Stimulated activated CD4-positive, alpha-beta T cell treated with anti-CD3 and anti-CD28 coated beads, Interleukin-12 subunit alpha, Interleukin-12 subunit beta, amount 100 ng/mL, for 4 hours (primary cell): ENCODE results near the gene LARGE1.

ENCODE experiments used
- DNase-seq: peaks from one replicate; pipeline ENCODE4 v3.0.0-alpha.2; 2020

LARGE1 gene

DNA sequence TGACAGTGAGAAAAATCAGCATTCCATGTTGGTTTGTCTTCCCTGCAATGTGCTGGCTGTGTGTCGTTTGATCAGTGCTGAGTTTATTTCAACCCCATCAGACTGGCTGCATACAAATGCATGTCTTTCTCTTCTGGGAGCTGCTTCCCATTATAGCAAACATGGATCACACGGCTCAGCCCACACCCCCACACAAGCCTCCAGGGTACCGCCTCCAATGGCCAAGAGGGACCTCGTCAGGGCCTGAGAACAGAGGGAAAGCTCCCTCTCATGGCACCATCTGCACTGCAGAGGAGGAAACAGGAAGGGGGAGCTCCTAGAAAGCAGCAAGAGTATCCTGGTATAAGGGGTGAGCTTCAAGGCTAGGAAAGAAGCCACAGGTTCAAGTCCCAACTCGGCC, 214.2 kb downstream of the LARGE1 start:
- no peak for DNase-seq

DNA sequence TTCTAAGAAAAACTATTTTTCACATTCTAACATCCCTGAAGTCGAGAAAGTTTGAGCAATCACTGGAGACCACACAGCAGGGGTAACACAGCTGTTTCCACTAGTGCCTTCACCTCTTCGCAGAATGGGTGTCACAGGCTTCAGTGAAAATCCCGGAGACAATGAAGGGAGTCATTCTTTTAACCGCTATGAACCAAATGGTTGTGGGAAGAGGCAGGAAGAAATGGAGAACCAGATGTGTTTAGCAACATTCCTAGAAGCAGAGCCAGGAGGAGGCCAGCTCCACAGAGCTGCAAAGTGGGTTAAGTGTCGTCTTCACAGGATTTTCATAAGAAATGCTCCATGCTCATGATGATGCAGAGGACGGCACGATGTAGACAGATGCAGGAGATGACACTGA, 221.1 kb downstream of the LARGE1 start:
- DNase-seq: no peak

DNA sequence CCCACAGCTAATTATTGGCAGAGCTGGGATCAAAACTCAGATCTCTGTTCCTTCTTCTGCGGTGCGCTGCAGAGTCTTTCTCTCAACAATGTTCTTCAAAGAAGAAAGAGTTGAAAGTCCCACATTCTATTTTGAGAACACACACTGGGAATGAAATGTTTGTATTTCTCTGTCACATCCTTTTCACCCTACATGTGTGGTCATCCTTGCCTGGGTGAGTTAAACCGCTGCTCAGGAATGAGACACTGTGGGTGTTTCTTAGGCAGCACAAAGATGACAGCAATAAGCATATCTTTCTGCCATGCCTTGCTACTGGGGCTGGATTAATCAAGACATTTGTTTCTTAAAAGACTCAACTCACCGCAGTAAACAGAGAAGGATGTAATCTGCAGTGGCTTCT, 222.6 kb downstream of the LARGE1 start:
- no peak for DNase-seq

DNA sequence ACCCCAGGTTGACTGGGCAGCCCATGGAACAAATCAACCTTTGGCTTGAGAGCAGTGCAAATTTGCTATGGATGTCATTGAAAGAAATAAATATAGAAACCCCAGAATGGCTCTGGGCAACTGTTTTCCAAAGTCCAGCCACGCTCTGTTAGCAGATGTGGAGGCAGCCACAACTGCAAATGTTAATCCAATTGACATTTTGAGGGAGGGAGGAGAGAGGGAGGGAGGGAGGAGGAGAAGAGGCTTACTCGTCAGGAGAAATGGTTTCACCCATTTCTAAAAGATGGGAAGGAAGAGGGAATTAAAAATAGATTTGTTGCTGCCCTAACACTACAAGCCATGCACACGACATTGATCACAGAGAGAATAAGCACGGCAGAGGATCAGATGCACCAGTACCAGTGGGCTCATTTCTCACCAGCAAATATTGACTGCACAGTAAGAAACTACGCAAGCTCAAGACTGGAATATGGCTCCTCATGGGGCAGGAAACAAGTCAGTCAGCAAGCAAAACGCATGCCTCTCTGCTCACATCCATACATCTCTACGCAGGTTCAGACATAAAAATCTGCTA, 229.1 kb downstream of the LARGE1 start:
- no peak for DNase-seq

DNA sequence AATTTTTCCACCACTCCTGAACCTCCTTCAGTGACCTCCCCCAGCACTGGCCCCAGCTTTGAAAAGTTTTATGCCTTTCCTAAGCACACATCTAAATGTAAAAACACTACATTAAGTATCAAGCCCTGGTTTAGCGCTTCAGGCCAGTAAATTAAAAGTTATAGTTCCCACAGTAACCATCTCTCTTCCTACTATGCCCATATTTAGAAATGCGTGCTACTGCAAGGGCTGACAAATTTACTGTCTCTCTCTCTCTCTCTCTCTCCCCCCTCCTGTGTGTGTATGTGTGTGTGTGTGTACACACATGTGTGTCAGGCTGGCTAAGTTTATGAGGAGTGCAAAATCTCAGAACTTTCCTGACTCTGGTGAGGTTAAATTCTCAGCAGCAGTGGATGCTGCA, 231.4 kb downstream of the LARGE1 start:
- no peak for DNase-seq

DNA sequence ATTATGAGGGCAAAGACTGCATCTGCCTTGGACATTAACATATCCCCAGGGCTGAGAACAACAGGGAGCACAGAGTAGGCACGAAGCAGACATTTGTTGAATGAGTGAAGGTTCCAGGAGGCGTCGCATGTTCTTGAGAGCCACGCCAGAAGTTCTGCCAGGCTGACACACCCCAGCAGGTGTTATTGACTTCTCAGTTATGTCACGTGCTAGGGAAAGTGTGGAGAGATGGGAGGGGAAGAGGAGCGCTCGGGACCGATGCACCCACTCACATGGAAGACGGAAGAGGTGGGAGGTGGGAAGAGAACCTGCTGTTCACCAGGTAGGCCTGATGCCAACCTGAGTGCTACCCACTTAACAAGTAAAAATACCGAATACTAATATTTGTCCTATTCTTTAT, 232.8 kb downstream of the LARGE1 start:
- no peak for DNase-seq

DNA sequence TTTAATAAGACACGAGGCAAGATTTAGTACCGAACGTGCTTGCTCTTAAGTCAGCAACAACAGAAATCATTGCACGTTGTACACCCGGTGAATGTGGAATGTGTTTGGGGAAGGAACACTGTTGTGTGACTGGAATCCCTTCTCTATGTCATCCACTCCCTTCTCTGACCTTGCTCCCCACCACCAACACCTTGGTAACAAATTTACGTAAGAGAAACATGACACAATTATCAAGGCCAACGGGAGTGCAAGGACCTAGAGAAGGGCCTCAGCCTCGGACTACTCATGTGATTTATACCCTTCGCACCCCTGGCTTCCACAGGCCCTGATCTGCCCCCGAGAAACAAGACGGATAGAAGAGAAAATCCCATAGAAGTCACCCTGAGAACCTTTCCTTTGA, 236.2 kb downstream of the LARGE1 start:
- no peak for DNase-seq

DNA sequence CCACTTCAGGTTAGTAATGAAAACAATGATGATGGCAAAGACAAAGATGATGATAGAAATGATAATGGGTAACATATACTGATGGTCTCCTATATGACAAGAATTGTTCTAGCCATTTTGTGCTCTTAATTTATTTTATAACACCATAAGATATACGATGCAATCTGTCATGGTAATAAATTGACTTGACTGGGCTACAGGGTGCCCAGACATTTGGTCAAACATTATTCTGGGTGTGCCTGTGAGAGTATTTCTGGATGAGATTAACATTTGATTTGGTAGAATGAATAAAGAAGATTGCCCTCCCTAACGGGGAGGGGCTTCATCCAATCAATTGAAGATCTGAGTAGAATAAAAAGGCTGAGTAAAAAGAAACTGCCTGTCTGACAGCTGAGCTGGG, 237.3 kb downstream of the LARGE1 start:
- DNase-seq: no peak

DNA sequence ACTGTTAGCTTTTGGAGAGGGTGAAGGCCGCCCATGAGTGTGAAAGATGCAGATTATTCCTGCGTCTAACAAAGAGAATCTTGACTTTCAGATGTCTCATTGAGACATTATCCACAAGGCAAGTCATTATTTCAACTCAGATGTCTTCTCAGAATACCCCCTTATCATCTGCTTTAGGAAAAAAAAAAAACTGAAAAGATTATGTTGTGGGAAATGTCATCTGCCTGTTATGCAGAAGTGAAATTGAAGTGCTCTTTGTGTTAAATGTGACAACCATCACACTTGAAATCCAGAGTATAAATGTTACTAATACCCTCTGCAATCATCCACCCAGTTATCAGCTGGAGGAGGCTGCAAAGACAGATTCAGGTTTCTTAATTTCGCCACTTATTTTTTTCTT, 239.6 kb downstream of the LARGE1 start:
- DNase-seq: no peak

DNA sequence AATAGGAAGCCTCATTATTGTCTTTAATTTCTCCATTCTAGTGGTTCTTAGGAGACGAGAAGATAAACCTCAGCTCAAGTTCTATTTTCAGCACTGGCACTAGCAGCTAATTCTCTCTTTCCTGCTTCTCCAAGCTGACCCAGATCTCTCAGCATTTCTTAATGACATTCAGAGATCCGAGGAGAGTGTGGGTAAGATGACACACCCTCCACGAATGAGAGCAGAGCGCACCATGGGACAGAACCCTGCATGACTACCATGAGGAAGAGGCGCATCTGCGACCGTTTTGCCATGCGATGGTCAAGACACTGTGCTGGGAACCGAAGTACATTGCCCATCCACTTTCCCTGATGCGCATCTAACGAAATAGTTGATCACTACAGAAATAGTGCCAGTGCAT, 241.8 kb downstream of the LARGE1 start:
- no peak for DNase-seq

DNA sequence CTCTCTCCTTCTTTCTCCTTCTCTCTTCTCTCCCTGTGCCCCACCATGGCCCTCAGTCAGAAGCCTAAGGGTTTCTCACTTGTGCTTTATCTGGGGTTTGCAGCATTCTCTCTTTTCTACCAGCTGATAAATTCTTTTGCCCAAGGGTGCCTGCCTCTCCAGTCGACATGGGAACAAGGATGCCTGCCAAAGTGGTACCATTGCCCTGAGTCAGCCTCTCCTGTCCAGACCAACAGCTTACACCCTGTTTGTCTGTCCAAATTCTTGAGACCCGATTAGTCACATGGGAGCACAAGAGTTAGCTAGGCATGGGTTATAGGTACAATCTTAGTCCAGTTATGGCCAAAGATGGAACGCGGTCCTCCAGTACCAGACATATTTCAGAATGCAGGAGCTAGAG, 242.7 kb downstream of the LARGE1 start:
- DNase-seq: no peak

DNA sequence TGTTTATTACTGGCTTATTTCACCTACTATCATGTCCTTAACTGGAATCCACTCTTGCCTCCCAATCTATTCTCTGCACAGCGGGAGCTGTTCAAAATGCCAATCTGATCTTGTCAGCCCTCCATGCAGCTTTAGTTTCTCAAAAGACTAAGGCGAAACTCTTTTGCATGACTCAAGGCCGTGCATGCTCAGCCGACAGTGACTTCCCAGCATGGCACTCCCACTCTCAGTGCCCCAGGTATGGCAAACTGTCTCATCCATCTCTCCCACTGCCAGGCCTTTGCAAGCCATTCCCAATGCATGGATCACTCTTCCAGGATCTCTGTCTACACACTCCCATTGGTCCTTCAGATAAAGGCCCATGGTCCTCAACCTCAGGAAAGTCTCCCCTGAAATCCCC, 245.9 kb downstream of the LARGE1 start:
- DNase-seq: no peak

DNA sequence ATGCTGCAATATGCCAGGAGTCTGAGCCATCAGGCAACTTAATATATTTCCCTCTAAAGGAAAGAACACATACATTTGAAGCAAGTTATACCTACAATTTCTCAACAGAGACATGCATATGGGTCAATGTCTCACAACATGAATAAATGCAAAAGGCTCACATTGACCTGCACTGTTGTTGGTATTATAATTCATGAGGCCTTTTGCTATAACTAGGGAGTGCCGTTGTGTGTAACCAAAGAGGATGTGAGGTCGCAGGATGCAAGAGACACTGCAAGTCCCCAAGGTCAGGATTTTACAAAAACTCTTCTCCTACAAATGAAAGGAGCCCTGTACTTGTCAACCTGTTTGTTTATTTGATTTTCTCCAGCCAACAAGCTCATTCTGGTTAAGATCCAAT, 250.5 kb downstream of the LARGE1 start:
- DNase-seq: no peak

DNA sequence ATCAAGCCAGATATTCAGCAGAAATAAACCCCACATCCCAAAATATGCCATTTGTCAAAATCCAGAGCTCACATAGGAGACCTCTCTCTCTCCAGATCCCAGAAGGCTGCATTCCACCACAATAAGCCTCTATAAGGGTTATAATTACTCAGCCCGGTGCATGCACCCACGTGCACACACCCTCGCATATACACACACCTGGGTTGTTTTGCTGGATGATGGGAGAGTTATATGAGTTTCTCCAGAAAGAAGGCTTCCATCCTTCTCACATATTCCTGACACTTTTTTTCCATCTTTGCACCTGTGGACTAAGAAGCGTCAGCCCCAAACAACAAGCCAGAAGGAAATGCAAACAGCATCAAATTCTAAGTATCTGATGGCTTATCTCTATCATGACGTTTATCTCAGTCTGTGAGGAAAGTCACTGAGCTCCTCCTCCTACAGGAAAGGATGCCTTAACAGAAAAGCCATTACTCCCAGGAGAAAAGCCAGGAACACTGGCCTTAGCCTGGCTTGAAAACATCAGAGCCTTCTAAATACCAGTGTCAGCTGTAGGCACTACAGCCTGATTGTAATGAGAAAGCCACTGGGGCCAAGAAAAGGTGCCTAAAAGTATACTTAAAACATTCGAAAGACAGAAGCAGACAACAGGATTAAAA, 253.2 kb downstream of the LARGE1 start:
- no peak for DNase-seq

DNA sequence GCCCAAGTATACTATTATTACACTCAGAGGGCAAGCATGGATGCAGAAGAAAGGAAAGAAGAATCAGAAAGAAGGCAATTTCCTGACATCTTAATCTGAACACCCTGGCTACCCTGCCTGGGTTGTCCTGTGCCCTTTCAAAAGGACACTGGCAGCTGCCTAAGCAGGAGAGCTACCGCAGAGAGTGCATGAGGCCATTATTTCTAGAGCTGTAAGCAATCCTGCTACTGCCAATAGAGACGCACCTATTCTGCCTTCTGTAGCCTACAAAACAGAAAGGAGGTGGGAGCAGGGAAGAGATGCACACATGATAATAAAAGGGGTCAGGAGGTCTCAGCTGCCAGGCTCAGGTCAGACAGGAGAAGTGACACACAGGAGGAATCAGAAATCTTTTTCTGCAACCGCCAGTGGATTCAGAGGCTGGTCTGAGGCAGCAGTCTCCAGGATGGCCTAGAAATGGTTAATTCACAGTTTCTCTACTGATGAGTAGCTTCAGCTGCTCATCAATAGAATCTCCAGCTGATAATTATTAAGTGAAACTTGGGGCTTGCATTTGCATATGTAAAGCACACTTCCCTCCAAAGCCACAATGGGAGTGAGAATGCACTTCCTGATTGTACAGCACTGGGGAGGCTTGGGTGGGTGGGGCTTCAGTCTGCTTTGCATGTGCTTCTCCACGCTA, 253.9 kb downstream of the LARGE1 start:
- DNase-seq: no peak

DNA sequence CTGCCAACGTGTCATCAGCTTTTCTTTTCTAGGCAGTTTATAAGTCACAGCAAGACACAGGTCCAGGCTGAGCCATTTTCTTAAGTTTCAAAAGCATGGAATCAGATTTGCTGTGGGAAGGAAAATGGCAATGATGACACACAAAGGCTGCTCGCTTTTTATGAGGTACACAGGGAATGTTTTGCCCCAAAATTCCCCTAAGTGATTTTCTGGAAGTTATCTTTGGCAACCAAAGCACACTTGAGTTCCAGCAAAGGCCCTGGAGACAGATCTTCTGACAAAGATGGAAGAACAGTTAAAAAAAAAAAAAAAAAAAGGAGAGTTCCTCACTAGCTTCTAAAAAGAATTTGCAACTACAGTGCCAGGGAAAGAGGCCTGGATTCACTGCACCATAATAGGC, 260.8 kb downstream of the LARGE1 start:
- no peak for DNase-seq

DNA sequence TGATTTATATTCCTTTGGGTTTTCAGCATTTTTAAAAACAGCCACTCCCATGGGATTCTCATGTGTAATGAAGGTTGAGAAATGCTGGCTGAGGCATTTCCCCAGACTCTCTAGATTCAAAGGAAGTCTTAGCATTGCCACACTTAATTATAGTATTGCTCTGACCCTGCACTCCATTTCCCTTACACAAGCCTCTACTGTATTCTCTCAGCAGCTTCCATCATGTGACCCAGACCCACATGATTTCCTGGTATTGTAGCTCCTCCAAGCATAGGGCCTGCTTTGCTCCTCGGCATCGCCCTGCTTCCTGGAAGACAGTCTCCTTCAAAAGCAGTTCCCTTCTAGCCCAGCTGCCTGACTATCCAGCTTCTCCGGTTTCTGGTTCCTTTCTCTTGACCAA, 261.5 kb downstream of the LARGE1 start:
- DNase-seq: no peak

DNA sequence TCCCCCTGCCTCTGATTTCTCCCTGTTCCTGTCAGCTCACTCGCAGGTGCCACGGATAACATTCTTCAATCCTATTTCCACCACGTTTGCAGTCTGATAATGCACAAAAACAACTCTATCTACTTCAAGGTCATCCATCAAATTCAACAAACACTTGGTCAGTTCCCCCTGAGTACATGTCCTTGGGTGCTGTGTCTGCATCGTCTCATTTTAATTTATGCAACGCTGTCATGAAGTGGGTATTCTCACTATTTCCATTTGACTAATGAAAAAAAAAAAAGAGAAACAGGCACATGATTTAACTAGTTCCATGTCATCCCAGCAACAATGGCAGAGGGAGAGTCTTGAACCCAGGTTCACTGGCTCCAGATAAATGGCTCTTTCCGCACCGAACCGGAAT, 262.6 kb downstream of the LARGE1 start:
- DNase-seq: no peak

DNA sequence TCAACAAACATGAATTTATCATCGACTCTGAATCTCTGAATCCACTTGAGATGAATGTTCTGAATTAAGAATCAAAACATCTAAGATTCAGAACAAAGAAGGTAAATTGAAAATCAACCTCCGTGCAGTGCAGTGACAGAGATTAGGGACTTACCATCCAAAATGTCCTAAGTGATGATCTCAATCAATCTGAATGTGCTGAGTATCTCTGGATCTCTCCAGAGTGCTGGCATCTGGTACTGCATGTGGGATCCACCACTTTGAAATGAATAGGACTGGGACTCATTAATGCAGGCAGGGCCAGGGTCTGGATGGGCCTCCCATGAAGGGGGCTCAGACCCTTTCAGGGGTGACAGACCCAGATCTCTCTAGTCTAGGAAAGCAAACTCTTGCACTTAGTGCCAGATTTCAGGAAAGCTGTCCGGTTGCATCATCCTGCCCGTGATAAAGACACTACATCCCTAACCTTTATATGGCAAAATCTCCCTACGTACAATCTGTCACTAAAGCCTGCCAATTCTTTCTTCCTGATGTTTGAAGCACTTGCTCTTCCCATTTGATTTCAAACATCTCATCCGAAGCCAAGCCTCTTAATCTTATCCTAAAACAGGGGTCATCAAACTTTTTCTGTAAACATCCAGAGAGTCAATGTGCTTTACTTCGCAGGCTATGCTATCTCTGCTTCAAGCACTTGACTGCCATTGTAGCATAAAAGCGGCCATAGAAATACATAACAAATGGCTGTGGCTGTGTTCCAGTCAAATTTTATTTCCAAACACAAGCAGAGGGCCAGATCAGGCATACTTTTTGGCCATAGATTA, 263.3 kb downstream of the LARGE1 start:
- no peak for DNase-seq

DNA sequence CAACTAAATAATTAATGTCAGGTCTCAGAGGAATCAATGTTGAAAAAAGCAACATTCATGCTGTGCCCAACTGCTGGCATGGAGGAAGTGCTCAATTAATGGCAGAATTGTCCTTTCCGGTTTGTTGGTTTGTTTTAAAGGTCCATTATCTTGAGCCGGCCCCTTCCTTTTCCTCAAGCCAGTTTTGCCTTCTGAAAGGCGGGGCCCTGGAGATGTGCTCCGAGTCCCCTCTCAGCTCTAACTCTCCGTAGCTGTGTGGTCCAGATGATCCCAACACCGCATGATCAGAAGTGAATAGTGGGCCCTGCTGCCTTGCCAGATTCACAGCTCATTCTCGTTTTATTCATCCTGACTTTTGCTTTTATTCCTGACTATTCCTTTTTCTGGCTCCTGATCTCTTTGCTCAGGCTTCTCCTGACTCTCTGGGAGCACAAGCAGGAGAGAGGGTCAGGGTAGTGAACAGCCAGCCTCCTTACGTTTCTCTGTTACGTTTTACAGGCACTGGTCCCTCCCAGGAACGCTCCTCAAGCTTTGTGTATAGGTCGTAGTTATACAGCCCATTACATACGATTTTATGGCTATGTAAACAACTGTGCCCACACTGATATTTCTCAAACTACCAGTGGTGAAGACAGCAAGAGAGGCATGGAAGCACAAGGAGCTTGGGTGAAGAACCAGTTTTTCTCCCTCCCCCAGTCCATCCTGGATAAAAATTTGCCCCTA, 265.9 kb downstream of the LARGE1 start:
- no peak for DNase-seq

DNA sequence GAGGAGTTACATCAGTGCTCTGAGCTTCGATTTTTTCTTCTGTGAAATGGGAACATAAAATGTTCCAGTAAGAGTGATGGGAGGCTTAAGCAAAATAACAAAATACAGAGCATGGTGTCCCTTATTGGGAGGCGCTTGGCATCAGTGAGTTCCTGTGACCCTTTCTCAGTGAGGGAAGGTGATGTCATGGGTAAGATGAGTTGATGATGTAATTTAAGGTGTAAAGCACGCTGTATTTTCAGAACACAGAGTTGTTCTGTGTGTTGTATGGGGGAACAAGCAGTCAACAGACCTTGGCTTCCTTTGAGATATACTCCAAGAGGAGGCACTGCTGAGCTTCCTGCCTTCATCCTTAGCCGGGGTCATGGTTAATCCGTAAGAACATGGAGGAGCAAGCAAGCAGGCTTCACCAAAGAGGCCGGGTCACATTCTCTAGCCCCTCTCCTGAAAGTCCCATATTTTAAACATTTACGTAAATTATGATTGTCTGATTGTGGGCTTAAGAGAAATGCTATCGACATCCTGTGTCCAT, 266.7 kb downstream of the LARGE1 start:
- DNase-seq: no peak

DNA sequence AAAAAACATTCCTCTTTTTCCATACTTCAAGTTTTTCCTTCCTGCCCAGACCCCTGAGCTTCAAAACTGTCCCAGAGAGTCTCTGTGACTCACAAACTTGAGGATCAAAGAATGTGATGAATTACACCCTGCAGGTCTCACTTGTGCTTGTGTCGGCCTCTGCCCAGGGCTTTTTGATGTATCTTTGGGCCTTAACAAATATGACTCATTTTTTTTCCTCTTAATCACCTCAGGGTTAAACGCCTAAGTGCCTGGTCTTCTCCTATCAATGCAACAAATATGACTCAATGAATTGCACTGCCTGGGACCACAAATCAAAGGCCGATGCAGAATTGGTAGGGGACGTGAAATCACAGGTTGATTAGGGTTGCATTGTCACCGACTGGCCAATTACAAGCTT, 267.7 kb downstream of the LARGE1 start:
- DNase-seq: no peak

DNA sequence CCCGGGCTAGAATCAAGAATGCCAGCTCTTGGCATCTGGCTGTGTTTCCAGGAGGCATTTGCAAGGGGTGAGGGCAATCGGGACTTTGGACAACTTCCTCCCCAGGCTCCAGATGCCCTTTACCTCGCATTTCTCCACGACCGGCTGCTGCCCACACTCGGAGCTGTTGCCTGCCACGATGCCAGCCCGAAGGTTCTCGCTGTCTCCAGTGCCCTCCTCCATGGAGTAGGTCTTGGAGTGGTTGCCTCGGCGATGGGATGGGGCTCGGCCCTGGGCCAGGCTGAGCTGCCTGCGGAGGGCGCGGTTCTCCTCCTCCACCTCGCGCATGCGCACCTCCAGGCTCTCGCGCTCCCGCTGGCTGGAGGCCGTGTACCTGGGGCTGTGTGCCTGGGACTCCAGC, 270.0 kb downstream of the LARGE1 start:
- no peak for DNase-seq
